Suprapubic skin (tissue), 4 donors: ENCODE measurements around the gene ZNF467. TPM values are rescaled to one million over a fixed set of nuclear protein-coding genes. Genes with fewer than 3 reads are reported as not detected.

Source experiments
- DNase-seq, 2 donors: peaks; one replicate each; pipeline ENCODE4 v3.0.0-alpha.2; 2019; ENCODE audit warnings: low spot score in 2 of 2
- H3K27ac ChIP-seq: fragments of 200-600 bp; sonication (generic); one replicate; pipeline ENCODE4 v1.5.1; 2019
- H3K27me3 ChIP-seq: fragments of 200-600 bp; sonication (generic); one replicate; pipeline ENCODE4 v1.5.1; 2019
- H3K36me3 ChIP-seq: fragments of 200-600 bp; sonication (generic); one replicate; pipeline ENCODE4 v1.5.1; 2019
- H3K4me1 ChIP-seq: fragments of 200-600 bp; sonication (generic); one replicate; pipeline ENCODE4 v1.5.1; 2019
- H3K4me3 ChIP-seq: fragments of 200-600 bp; sonication (generic); one replicate; pipeline ENCODE4 v1.5.1; 2019; ENCODE audit warnings: mild to moderate bottlenecking
- H3K9me3 ChIP-seq: fragments of 200-600 bp; sonication (generic); one replicate; pipeline ENCODE4 v1.5.1; 2019
- EP300 ChIP-seq: sonication (generic); formaldehyde crosslinking; IDR thresholded peaks from one replicate; pipeline ENCODE4 v1.6.1; 2017; ENCODE audit warnings: antibody characterized with exemption
- POLR2A ChIP-seq, 2 donors: fragments of 450-650 bp; IDR thresholded peaks; one replicate each; pipeline ENCODE4 v1.6.1; 2017; ENCODE audit warnings: antibody characterized with exemption in 2 of 2, mild to moderate bottlenecking in 2 of 2, moderate library complexity in 2 of 2
- POLR2AphosphoS5 ChIP-seq, 3 donors: sonication (generic); formaldehyde crosslinking; IDR thresholded peaks; one replicate each; pipeline ENCODE4 v1.6.1; 2017; ENCODE audit warnings: antibody characterized with exemption in 3 of 3
- WGBS: methylation state at CpG from one replicate; pipeline ENCODE4 v1.1.5; 2018; 5-methylcytosine and 5-hydroxymethylcytosine counted together
- total RNA-seq, 4 donors: library from RNA; depleted of rRNA; stranded (reverse); fragments of >200 nt; gene quantifications; one replicate each; pipeline ENCODE4 v1.1.0, GENCODE V29; 2016
- TF ChIP-seq, protein P1 (sequence below), 2 donors: fragments of 200-600 bp in 1 of 2; fragments of 450-650 bp in 1 of 2; sonication (generic) in 1 of 2; IDR thresholded peaks; one replicate each; pipeline ENCODE4 v1.5.1; 2016 to 2019; ENCODE audit warnings: antibody characterized with exemption in 2 of 2, mild to moderate bottlenecking in 1 of 2, moderate library complexity in 1 of 2

The ZNF467 gene
- total RNA-seq, 4 donors from 2014 or later, result 2.9 to 10.8 (median 4.6) TPM

GRCh38 chr7:149806726-149807125 is 33.3 kb upstream of the ZNF467 start:
- WGBS, result 77% methylated on average over 13 of the region's 16 CpGs
- Histone ChIP-seq H3K27ac (no peak overlapping the region), H3K4me3 (no peak overlapping the region), H3K27me3 (peaks cover 3% of the 10 kb centered on the region), H3K36me3 (no peaks in the 10 kb centered on the region), H3K4me1 (no peaks in the 10 kb centered on the region), H3K9me3 (no peaks in the 10 kb centered on the region)
- TF ChIP-seq POLR2A (IDR thresholded peaks at IDR 0.05) (no peak), EP300 (no peak), POLR2AphosphoS5 (IDR thresholded peaks at IDR 0.05) (no peak)
- TF ChIP-seq, protein P1, sequence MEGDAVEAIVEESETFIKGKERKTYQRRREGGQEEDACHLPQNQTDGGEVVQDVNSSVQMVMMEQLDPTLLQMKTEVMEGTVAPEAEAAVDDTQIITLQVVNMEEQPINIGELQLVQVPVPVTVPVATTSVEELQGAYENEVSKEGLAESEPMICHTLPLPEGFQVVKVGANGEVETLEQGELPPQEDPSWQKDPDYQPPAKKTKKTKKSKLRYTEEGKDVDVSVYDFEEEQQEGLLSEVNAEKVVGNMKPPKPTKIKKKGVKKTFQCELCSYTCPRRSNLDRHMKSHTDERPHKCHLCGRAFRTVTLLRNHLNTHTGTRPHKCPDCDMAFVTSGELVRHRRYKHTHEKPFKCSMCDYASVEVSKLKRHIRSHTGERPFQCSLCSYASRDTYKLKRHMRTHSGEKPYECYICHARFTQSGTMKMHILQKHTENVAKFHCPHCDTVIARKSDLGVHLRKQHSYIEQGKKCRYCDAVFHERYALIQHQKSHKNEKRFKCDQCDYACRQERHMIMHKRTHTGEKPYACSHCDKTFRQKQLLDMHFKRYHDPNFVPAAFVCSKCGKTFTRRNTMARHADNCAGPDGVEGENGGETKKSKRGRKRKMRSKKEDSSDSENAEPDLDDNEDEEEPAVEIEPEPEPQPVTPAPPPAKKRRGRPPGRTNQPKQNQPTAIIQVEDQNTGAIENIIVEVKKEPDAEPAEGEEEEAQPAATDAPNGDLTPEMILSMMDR (IDR thresholded peaks at IDR 0.05), result no peak
- DNase-seq, result no peak

GRCh38 chr7:149804106-149804505 is 30.7 kb upstream of the ZNF467 start:
- H3K4me1 ChIP-seq, result no peaks in the 10 kb centered on the region
- no peaks in the 10 kb centered on the region for H3K9me3 ChIP-seq
- H3K36me3 ChIP-seq, result no peaks in the 10 kb centered on the region
- WGBS, result 74% methylated on average over 5 of the region's 9 CpGs
- TF ChIP-seq EP300 (no peak), POLR2AphosphoS5 (IDR thresholded peaks at IDR 0.05) (no peak), POLR2A (IDR thresholded peaks at IDR 0.05) (no peak)
- TF ChIP-seq, protein P1 (IDR thresholded peaks at IDR 0.05), result no peak
- H3K27ac ChIP-seq, result no peak overlapping the region
- no peak for DNase-seq
- H3K27me3 ChIP-seq, result peaks cover 3% of the 10 kb centered on the region
- H3K4me3 ChIP-seq, result no peak overlapping the region

GRCh38 chr7:149803551-149804074 is 30.2 kb upstream of the ZNF467 start:
- Histone ChIP-seq H3K4me1 (no peaks in the 10 kb centered on the region), H3K27ac (no peak overlapping the region), H3K27me3 (peaks cover 3% of the 10 kb centered on the region), H3K9me3 (no peaks in the 10 kb centered on the region), H3K36me3 (no peaks in the 10 kb centered on the region), H3K4me3 (no peak overlapping the region)
- DNase-seq, result no peak
- TF ChIP-seq, protein P1 (IDR thresholded peaks at IDR 0.05), result no peak
- TF ChIP-seq EP300, result no peak
- WGBS, result 75% methylated on average over 16 of the region's 17 CpGs

DNA sequence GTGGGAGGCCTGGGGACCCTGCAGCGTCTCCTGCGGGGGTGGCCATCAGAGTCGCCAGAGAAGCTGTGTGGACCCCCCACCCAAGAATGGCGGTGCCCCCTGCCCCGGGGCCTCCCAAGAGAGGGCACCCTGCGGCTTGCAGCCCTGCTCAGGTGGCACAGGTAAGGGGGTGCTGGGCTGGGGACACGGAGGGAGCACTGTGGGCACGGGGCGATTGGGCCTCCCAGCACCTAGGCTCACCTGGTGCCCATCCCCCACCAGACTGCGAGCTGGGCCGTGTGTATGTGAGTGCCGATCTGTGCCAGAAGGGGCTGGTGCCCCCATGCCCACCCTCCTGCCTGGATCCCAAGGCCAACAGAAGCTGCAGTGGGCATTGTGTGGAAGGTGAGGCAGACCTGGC is 29.6 kb upstream of the ZNF467 start:
- Histone ChIP-seq H3K4me1 (no peaks in the 10 kb centered on the region), H3K9me3 (no peaks in the 10 kb centered on the region), H3K27me3 (peaks cover 3% of the 10 kb centered on the region), H3K4me3 (no peak overlapping the region), H3K27ac (no peak overlapping the region), H3K36me3 (no peaks in the 10 kb centered on the region)
- TF ChIP-seq POLR2A (IDR thresholded peaks at IDR 0.05), result no peak
- WGBS, result no CpG with 5 or more reads among the region's 12 CpGs
- no peak for DNase-seq

- WGBS, result no CpG with 5 or more reads among the region's 16 CpGs
- no peak for TF ChIP-seq EP300
- TF ChIP-seq, protein P1 (IDR thresholded peaks at IDR 0.05), result no peak
- no peak for TF ChIP-seq POLR2AphosphoS5 (IDR thresholded peaks at IDR 0.05)
- TF ChIP-seq POLR2A (IDR thresholded peaks at IDR 0.05), result no peak
- Histone ChIP-seq H3K36me3 (no peaks in the 10 kb centered on the region), H3K27ac (no peak overlapping the region), H3K27me3 (peaks cover 3% of the 10 kb centered on the region), H3K4me3 (no peak overlapping the region), H3K9me3 (no peaks in the 10 kb centered on the region), H3K4me1 (no peaks in the 10 kb centered on the region)
- DNase-seq, result no peak
Observed at GRCh38 chr7:149801816-149802215, 28.4 kb upstream of the ZNF467 start.

- Histone ChIP-seq H3K27me3 (peaks cover under 1% of the 10 kb centered on the region), H3K9me3 (no peaks in the 10 kb centered on the region), H3K4me3 (no peak overlapping the region), H3K27ac (no peak overlapping the region), H3K36me3 (no peaks in the 10 kb centered on the region), H3K4me1 (no peaks in the 10 kb centered on the region)
- no peak for TF ChIP-seq POLR2A (IDR thresholded peaks at IDR 0.05)
- TF ChIP-seq, protein P1 (IDR thresholded peaks at IDR 0.05), result no peak
- no peak for TF ChIP-seq POLR2AphosphoS5 (IDR thresholded peaks at IDR 0.05)
- no peak for TF ChIP-seq EP300
- no peak for DNase-seq
- WGBS, result 97% methylated on average over 2 of the region's 2 CpGs
Observed at GRCh38 chr7:149801002-149801566, 27.7 kb upstream of the ZNF467 start.
